NCI-H446 (cell line): Measurements from ENCODE around the gene RFX3.

Experiments
- DNase-seq, 2 experiments: peaks; one replicate each; lab custom pipeline; 2025; lab: John Stamatoyannopoulos, UW

The RFX3 gene

DNA sequence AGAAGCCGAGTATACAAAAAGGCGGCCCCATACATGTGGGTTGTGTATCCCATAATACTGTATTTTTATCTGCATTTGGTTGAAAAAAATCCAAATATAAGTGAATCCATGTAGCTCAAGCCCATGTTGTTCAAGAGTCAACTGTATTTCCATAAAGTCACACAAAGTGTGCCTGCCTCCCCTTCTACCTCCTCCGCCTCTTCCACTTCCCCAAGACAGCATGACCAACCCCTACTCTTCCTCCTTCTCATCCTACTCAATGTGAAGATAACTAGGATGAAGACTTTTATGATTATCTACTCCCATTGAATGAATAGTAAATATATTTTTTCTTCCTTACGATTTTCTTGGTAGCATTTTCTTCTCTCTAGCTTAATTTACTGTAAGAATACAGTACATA, 92.7 kb downstream of the RFX3 start:
- no peak for DNase-seq

DNA sequence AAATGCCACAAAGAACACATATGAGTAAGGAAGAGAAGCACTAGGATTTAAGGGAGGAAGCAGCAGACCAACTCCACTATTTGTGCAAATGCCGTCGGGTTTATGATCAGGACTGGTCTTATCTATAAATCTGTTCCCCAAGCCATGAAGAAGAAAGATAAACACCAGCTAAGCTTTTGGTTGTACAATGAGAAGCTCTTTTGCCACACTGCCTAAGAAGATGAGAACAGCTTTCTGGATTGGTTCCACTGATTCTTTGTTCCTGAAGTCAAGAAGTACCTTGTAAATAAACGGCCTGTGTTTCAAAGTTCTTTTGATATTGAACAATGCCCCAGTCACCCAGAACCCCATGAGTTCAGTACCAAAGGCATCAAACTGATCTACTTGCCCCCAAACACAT, 93.9 kb downstream of the RFX3 start:
- DNase-seq, result no peak

DNA sequence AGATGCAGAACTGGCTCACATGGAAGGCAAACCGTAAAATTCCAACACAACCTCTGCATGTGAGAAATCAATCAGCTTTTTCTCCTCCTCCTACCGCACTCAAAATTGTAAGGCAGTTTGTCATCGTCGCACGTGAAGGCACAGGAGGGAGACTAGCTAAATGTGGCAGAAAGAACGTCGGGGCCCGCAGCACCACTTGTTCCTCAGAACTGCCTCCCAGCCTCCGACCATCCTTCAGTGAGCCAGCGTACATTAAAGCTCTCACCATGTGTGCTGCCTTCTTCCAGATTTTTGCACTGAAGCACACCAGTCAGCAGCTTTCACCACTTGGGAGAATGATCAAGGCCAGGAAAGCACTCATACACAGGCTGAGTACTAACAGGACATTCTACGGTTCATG, 105.9 kb downstream of the RFX3 start:
- DNase-seq, result no peak

DNA sequence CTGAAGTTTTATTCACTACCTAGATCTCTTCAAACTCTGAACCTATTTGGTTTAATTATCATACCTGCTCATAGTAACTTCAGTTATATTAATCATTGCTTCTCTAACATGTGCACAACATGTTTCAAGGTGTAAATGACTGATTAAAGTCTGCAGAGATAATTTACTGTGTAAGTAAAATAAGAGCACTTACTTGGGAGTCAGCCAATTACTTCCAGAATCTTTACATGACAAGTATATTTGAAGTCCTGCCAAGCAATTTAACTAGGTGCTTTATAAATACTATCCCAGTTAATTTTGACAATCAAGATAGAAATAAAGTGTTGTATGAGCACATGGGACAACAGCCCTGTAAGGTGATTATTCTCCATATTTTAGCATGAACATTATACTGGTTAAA, 109.9 kb downstream of the RFX3 start:
- DNase-seq, result no peak

DNA sequence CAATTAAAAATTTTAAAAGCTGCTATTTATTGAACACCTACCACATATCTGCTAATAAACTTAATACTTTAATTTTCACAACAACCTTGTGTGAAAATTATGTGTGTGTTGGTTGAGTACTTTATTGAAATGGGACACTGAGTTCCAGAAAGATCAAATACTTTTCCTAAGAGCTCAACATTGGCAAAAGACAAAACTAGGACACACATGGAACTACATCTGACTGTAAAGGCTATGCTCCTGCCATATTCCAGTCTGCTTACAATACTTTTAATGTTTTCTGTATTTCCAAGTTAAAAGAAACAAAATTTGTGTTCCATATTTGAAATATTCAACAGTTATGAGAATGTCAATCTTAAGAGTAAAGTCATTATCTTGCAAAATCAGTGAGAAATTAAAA, 111.8 kb downstream of the RFX3 start:
- DNase-seq, result no peak

GRCh38 chr9:3410461-3410860, 115.3 kb downstream of the RFX3 start:
- DNase-seq, result no peak

DNA sequence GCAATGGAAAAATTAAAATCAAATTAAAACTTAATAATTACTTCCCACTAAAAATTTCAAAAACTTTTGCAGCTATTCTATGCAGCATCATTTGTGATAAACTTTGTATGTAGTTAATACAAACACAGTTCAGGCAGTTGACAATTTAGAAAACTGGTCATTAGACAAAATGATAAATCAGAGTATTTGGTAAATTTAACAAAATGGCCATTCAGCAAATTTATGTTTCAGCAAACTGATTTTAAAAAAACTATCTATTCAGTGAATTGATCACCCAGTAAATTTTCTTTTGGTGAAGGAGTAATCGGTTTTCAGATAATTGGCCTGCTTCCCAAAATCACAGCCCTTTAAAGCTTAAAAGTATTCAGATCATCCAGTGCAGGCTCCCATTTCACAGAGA, 116.3 kb downstream of the RFX3 start:
- no peak for DNase-seq

GRCh38 chr9:3403315-3403714, 122.5 kb downstream of the RFX3 start:
- DNase-seq, result no peak

GRCh38 chr9:3401221-3401954, 124.4 kb downstream of the RFX3 start:
- peak; percentile 56 to 84 for DNase-seq

DNA sequence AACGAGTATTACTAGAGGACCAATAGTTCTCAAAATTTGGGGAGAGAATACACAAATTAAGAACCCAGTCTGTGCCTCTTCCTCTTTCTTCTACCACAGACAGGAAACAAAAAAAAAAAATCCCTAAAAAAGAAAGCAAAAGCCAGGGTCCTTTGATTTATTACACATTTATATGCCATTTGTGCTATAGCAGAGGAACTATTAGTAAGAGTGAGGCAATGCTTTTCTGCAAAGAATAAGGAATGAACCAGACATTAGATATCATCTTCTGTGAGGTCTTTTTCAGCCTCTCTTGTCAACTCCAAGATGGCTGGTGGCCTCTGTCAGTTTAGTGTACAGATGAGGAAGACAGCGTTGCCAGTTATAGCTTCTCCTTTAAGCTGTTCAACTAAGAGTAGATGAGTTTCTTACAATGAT, 127.6 kb downstream of the RFX3 start:
- DNase-seq, result no peak

GRCh38 chr9:3397766-3398165, 128.0 kb downstream of the RFX3 start:
- no peak for DNase-seq

GRCh38 chr9:3391414-3391813, 134.4 kb downstream of the RFX3 start:
- DNase-seq, result no peak

- no peak for DNase-seq
Observed at GRCh38 chr9:3386753-3387152, 139.0 kb downstream of the RFX3 start.

DNA sequence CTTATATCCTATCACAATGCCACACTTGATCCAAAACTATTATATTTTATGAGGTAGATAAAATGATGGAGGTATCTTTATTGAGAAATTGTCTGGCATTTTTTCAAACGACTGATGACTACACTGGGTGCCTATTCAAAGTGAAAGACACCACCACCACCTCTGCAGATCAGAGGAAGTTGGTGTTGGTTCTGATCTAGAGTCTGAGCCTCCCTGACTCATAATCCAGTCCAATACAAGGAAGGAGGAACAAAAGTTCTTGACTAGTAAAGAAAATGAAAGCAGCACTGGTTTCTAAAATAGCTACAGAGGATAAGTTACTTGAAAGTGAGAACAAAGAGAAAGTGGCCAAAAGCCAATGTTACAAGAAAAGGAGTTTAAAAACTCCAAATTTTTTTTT, 139.9 kb downstream of the RFX3 start:
- DNase-seq, result no peak

- DNase-seq, result no peak
Observed at GRCh38 chr9:3371842-3372241, 154.0 kb downstream of the RFX3 start.

DNA sequence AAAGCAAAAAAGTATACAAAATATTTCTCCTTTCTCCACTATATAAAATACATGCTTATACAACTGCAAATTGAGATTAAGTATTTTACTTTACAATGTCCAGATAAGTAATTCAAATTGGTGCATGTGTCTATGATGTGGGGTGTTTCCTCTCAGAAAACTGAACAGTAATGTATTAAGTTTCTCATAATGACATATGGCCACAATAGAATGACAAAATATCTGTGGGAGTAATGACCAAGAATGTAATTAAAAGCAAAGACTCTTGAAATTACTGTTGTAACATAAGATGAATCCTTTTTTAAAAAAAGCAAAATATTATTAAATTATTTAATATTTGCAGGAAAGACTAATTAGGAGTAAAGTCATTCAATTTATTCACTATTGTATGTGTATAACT, 155.1 kb downstream of the RFX3 start:
- DNase-seq, result no peak

GRCh38 chr9:3367185-3367584, 158.6 kb downstream of the RFX3 start:
- DNase-seq, result no peak

DNA sequence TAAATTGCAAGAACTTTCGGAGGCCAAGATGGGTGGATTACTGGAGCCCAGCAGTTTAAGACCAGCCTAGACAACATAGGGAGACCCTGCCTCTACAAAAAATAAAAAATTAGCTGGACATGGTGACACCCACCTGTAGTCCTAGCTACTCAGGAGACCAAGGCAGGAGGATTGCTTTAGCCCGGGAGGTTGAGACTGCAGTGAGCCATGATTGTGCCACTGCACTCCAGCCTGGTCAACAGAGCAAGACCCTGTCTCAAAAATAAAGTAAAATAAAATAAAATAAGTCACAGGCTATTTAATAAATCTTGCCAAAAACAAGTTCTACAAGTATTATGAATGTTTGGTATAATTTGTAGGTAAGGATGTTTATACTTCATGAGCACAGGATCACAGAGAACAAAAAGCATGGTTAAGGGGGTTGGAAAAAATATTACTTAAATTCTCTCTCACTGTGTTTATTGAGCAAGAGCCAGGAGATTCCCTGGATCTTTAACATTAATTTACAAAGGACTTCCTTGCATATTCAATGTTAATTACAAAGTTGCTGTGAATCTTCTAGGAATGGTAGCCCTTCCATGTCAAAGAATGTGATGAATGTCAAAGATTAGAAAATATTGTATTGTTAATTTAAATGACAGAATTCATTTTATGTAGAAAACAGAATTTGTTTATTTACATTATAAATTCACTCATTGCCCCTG, 164.0 kb downstream of the RFX3 start:
- DNase-seq, result no peak

- DNase-seq, result no peak
Observed at GRCh38 chr9:3361116-3361515, 164.7 kb downstream of the RFX3 start.

DNA sequence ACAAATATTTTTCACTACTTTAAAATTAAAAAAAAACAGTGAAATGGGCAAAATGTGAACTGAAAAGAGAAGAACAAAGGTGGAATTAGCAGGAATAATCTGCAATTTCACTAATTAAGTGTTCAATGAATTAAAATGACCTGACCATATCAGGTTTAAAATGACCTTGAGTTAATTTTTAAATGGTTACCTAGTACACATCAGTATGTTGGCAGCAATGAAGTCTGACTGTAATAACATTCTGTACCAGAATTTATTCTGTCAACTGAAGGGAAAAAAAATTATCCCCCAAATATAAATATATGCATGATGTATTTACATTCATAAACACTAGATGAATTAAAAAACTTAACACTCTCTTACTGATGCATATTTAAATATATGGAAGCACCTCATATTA, 165.6 kb downstream of the RFX3 start:
- DNase-seq, result no peak

DNA sequence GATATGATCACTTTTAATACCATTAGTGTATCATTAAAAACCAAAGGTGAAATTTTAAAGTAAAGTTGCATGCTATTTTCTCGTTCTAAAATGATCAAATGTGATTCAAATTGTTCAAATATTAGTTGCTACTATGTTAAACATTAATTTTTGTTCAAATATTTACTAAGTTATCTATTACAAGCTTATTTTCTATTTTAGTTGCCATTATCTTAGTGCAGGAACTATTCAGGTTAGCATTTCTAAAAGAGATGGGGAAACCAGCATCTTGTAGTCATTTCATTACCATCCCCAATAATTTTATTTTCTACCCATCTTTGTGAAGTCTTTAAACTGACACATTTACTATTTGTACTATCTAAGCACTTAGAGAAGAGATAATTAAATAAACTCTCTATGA, 166.0 kb downstream of the RFX3 start:
- no peak for DNase-seq

DNA sequence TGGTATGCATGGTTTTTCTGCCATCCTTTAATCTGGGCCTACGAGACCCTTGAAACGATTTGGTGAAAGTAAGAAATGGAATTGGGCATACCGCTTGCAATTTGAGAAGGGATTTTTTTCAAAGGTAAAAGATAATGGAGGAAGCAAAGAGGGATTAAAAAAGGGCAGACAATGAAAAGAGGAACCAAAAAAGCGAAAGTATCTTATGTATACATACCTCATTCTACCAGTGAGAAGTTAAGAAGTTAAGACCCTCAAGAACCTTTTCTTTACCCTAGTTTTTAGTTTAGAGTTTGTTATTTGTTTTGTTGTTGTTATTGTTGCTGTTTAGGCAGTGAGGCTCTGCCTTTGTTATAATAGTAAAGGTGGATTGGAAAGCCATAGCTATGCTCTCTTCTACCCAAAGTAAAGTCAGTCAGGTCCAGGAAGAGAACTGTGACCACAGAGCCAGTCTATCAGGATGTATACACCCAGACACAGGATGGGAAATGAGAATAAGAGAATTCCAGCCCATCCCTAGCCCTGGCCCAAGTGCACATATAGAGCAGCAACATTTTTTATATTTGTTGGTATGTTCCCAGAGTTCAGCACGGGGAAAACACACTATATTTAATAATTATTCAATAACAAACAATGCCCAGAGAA, 166.6 kb downstream of the RFX3 start:
- DNase-seq, result no peak

DNA sequence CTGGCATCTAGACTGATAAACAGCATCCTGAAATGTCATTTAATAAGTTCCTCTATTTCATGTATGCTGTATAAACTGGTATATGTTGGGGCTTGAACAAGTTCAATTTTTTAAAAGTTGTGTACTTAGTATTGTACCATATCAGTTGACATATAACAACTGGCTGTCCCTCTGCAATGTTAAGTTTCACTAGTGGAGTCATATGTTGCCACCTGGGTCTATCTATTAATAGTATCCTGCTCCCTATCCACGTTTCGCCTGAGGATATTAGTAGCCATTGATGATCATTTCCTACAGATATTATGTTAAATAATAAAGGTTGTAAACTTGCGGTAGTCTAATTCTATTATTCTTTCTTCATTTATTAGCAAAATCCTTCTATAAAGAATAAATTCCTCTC, 177.6 kb downstream of the RFX3 start:
- no peak for DNase-seq
